Naive thymus-derived CD4-positive, alpha-beta T cell (primary cell): ENCODE results near the gene HPS1. TPM values are rescaled to one million over a fixed set of nuclear protein-coding genes. Genes with fewer than 3 reads are reported as not detected.
A peak's percentile ranks its signal among the peaks of the same experiment; 100 is the strongest.

Experiments
- ATAC-seq: fragments of 150-1000 bp; cut with Tn5 transposase; 2 replicates; pipeline ENCODE4 v1.10.0; 2021; ENCODE audit warnings: mild to moderate bottlenecking, moderate library complexity
- CTCF ChIA-PET: fragments of 350-600 bp; sonication (Branson Sonifier 250); formaldehyde crosslinking; loops from one replicate; lab custom pipeline; 2021; ENCODE audit warnings: antibody characterized with exemption; lab: Charles Lee
- POLR2A ChIA-PET: fragments of 350-600 bp; sonication (Branson Sonifier 250); formaldehyde crosslinking; loops from one replicate; lab custom pipeline; 2021; ENCODE audit warnings: antibody characterized with exemption, inconsistent platforms; lab: Charles Lee
- DNase-seq, 9 donors: peaks; one replicate each; pipeline versions ENCODE4 v3.0.0 to v3.0.0-alpha.2; 2020 to 2022; ENCODE audit warnings: mixed read lengths in 1 of 9
- H3K27ac ChIP-seq: one replicate; pipeline ENCODE4 v1.7.0; 2013; ENCODE audit warnings: mild to moderate bottlenecking, low read depth, low read length, moderate library complexity
- H3K27me3 ChIP-seq, 2 donors: one replicate each; pipeline ENCODE4 v1.7.0; 2013; ENCODE audit warnings: low read length in 2 of 2, mild to moderate bottlenecking in 2 of 2, moderate library complexity in 2 of 2; ENCODE audit not compliant: control insufficient read depth in 2 of 2, insufficient read depth in 2 of 2
- H3K36me3 ChIP-seq, 3 experiments: 1 replicate in 2 of 3; 2 replicates in 1 of 3; pipeline ENCODE4 v1.7.0; 2013; ENCODE audit warnings: low read length in 3 of 3, mild to moderate bottlenecking in 3 of 3, moderate library complexity in 1 of 3; ENCODE audit not compliant: insufficient read depth in 3 of 3, control insufficient read depth in 2 of 3
- H3K4me1 ChIP-seq, 2 donors: one replicate each; pipeline ENCODE4 v1.7.0; 2013; ENCODE audit warnings: low read length in 2 of 2, mild to moderate bottlenecking in 2 of 2, moderate library complexity in 1 of 2; ENCODE audit not compliant: control insufficient read depth in 2 of 2, insufficient read depth in 2 of 2
- H3K4me3 ChIP-seq: 2 replicates; pipeline ENCODE4 v1.7.0; 2013; ENCODE audit warnings: mild to moderate bottlenecking, low read length
- H3K9me3 ChIP-seq, 3 experiments: 1 replicate in 2 of 3; 2 replicates in 1 of 3; pipeline ENCODE4 v1.7.0; 2013; ENCODE audit warnings: low read length in 3 of 3; ENCODE audit not compliant: control insufficient read depth in 2 of 3
- H3K27ac Mint-ChIP-seq, 9 donors: one replicate each; pipeline ENCODE4 v1.8.0; 2020 to 2022; ENCODE audit warnings: mixed read lengths in 9 of 9, mild to moderate bottlenecking in 8 of 9, moderate library complexity in 5 of 9, inconsistent platforms in 2 of 9
- H3K27me3 Mint-ChIP-seq, 5 donors: one replicate each; pipeline ENCODE4 v1.8.0; 2021 to 2022; ENCODE audit warnings: mixed read lengths in 5 of 5, mild to moderate bottlenecking in 1 of 5
- H3K36me3 Mint-ChIP-seq, 5 donors: one replicate each; pipeline ENCODE4 v1.8.0; 2020 to 2022; ENCODE audit warnings: mixed read lengths in 5 of 5, mild to moderate bottlenecking in 3 of 5, inconsistent platforms in 1 of 5
- H3K4me1 Mint-ChIP-seq, 7 donors: one replicate each; pipeline ENCODE4 v1.8.0; 2020 to 2022; ENCODE audit warnings: mixed read lengths in 7 of 7, mild to moderate bottlenecking in 3 of 7, inconsistent platforms in 1 of 7
- H3K4me3 Mint-ChIP-seq, 10 donors: one replicate each; pipeline ENCODE4 v1.8.0; 2020 to 2022; ENCODE audit warnings: mild to moderate bottlenecking in 10 of 10, mixed read lengths in 10 of 10, moderate library complexity in 6 of 10, inconsistent platforms in 2 of 10
- H3K9me3 Mint-ChIP-seq, 11 donors: one replicate each; pipeline ENCODE4 v1.8.0; 2020 to 2022; ENCODE audit warnings: mixed read lengths in 11 of 11, mild to moderate bottlenecking in 4 of 11, inconsistent platforms in 1 of 11, moderate library complexity in 1 of 11
- intact Hi-C, 2 donors: fragments of 100-400 bp; cut with micrococcal nuclease; formaldehyde crosslinking; loops; one replicate each; pipeline ENCODE4 v1.15.1; 2023
- polyA plus RNA-seq, 2 donors: library from polyadenylated mRNA; unstranded; fragments of 300-500 nt; fragmentation: Illumina TruSeq; gene quantifications; one replicate each; pipeline ENCODE4 v1.2.3, GENCODE V29; 2021
- total RNA-seq, 6 experiments: library from RNA in 5 of 6; stranded (reverse) in 5 of 6; gene quantifications; 1 replicate in 5 of 6; 2 replicates in 1 of 6; pipeline ENCODE4 v1.2.3 and lab custom pipeline; 2021 to 2026

HPS1 gene
- total and polyA plus RNA-seq, 7 experiments from 2014 or later = 54.3 to 107 (median 89.5) TPM

GRCh38 chr10:98399784-98400183, 47.0 kb downstream of the HPS1 start:
- no peak for ATAC-seq
- peaks cover 0 to 23% (median 0%) of the 10 kb centered on the region in 3 experiments for H3K36me3 ChIP-seq

GRCh38 chr10:98397089-98397600, 49.6 kb downstream of the HPS1 start:
- intact Hi-C loops = no loop called here
- ChIA-PET POLR2A (no interaction called here), CTCF (no interaction called here)
- Mint-ChIP-seq H3K27ac (no peak overlapping the region), H3K36me3 (peaks cover 1 to 51% (median 27%) of the 10 kb centered on the region in 5 donors), H3K9me3 (peaks cover 0 to 1% (median 0%) of the 10 kb centered on the region in 11 donors), H3K4me1 (peaks cover 2 to 18% (median 8%) of the 10 kb centered on the region in 7 donors), H3K27me3 (no peaks in the 10 kb centered on the region), H3K4me3 (no peak overlapping the region)
- Histone ChIP-seq H3K9me3 (no peaks in the 10 kb centered on the region), H3K4me3 (no peak overlapping the region), H3K36me3 (peaks cover 0 to 32% (median 0%) of the 10 kb centered on the region in 3 experiments), H3K27me3 (no peaks in the 10 kb centered on the region), H3K27ac (no peak overlapping the region), H3K4me1 (peaks cover 0 to 2% of the 10 kb centered on the region in 2 donors)
- DNase-seq (no peak), ATAC-seq (no peak)

More at GRCh38 chr10:98399784-98400183, 47.0 kb downstream of the HPS1 start:
- intact Hi-C loops = no loop called here
- H3K36me3 Mint-ChIP-seq = peaks cover 0 to 52% (median 33%) of the 10 kb centered on the region in 5 donors
- Histone ChIP-seq H3K27me3 (no peaks in the 10 kb centered on the region), H3K4me1 (no peaks in the 10 kb centered on the region), H3K27ac (no peak overlapping the region), H3K9me3 (no peaks in the 10 kb centered on the region), H3K4me3 (no peak overlapping the region)
- H3K27me3 Mint-ChIP-seq = no peaks in the 10 kb centered on the region
- no peak overlapping the region for H3K4me3 Mint-ChIP-seq
- no peaks in the 10 kb centered on the region for H3K9me3 Mint-ChIP-seq
- H3K27ac Mint-ChIP-seq = peak overlapping the region in 2 of 9 donors; percentile 21 to 52
- DNase-seq = no peak
- CTCF ChIA-PET = no interaction called here
- POLR2A ChIA-PET = no interaction called here
- peaks cover 0 to 4% (median 0%) of the 10 kb centered on the region in 7 donors for H3K4me1 Mint-ChIP-seq

- Histone ChIP-seq H3K27ac (no peak overlapping the region), H3K27me3 (no peaks in the 10 kb centered on the region), H3K36me3 (peaks cover 0 to 32% (median 0%) of the 10 kb centered on the region in 3 experiments), H3K4me3 (no peak overlapping the region), H3K4me1 (peaks cover 4 to 10% of the 10 kb centered on the region in 2 donors), H3K9me3 (no peaks in the 10 kb centered on the region)
- no peak for DNase-seq
- Mint-ChIP-seq H3K27ac (no peak overlapping the region), H3K27me3 (no peaks in the 10 kb centered on the region), H3K36me3 (peaks cover 1 to 51% (median 22%) of the 10 kb centered on the region in 5 donors), H3K4me3 (no peak overlapping the region), H3K4me1 (peaks cover 6 to 22% (median 15%) of the 10 kb centered on the region in 7 donors), H3K9me3 (peaks cover 0 to 1% (median 0%) of the 10 kb centered on the region in 11 donors)
- no peak for ATAC-seq
- ChIA-PET POLR2A (no interaction called here), CTCF (no interaction called here)
- intact Hi-C loops = no loop called here
Observed at GRCh38 chr10:98396096-98397063, 50.4 kb downstream of the HPS1 start.

- no peaks in the 10 kb centered on the region for H3K9me3 ChIP-seq
- H3K27ac Mint-ChIP-seq = peak overlapping the region in 1 of 9 donors; percentile 6
- H3K27me3 Mint-ChIP-seq = no peaks in the 10 kb centered on the region
- no peak overlapping the region for H3K4me3 ChIP-seq
- H3K36me3 ChIP-seq = peaks cover 0 to 32% (median 0%) of the 10 kb centered on the region in 3 experiments
- ChIA-PET CTCF (no interaction called here), POLR2A (no interaction called here)
- DNase-seq (no peak), ATAC-seq (no peak)
- H3K27me3 ChIP-seq = no peaks in the 10 kb centered on the region
- peaks cover 1 to 48% (median 16%) of the 10 kb centered on the region in 5 donors for H3K36me3 Mint-ChIP-seq
- intact Hi-C loops = no loop called here
- peaks cover 0 to 1% (median 0%) of the 10 kb centered on the region in 11 donors for H3K9me3 Mint-ChIP-seq
- H3K4me1 Mint-ChIP-seq = peaks cover 16 to 37% (median 29%) of the 10 kb centered on the region in 7 donors
- H3K27ac ChIP-seq = no peak overlapping the region
- no peak overlapping the region for H3K4me3 Mint-ChIP-seq
- peaks cover 15 to 24% of the 10 kb centered on the region in 2 donors for H3K4me1 ChIP-seq
Observed at GRCh38 chr10:98394851-98395440, 51.8 kb downstream of the HPS1 start.

- peaks cover 0 to 1% (median 0%) of the 10 kb centered on the region in 11 donors for H3K9me3 Mint-ChIP-seq
- H3K27ac Mint-ChIP-seq = peak overlapping the region in 1 of 9 donors; percentile 11
- DNase-seq (no peak), ATAC-seq (peak; percentile 72)
- peaks cover 15 to 25% of the 10 kb centered on the region in 2 donors for H3K4me1 ChIP-seq
- H3K27me3 Mint-ChIP-seq = no peaks in the 10 kb centered on the region
- H3K9me3 ChIP-seq = no peaks in the 10 kb centered on the region
- peaks cover 1 to 37% (median 21%) of the 10 kb centered on the region in 5 donors for H3K36me3 Mint-ChIP-seq
- H3K4me3 ChIP-seq = no peak overlapping the region
- CTCF ChIA-PET = no interaction called here
- no peaks in the 10 kb centered on the region for H3K27me3 ChIP-seq
- no peak overlapping the region for H3K27ac ChIP-seq
- peaks cover 17 to 42% (median 34%) of the 10 kb centered on the region in 7 donors for H3K4me1 Mint-ChIP-seq
- H3K36me3 ChIP-seq = peaks cover 0 to 25% (median 0%) of the 10 kb centered on the region in 3 experiments
- peak overlapping the region in 9 of 10 donors; percentile 34 to 86 (median 61) for H3K4me3 Mint-ChIP-seq
- intact Hi-C loops = no loop called here
- POLR2A ChIA-PET = no interaction called here
Observed at GRCh38 chr10:98391578-98391991, 55.1 kb downstream of the HPS1 start.

- Histone ChIP-seq H3K4me1 (peaks cover 15 to 25% of the 10 kb centered on the region in 2 donors), H3K27ac (no peak overlapping the region), H3K27me3 (no peaks in the 10 kb centered on the region), H3K36me3 (peaks cover 0 to 23% (median 0%) of the 10 kb centered on the region in 3 experiments), H3K4me3 (no peak overlapping the region), H3K9me3 (no peaks in the 10 kb centered on the region)
- intact Hi-C loops = no loop called here
- peaks cover 0 to 1% (median 0%) of the 10 kb centered on the region in 11 donors for H3K9me3 Mint-ChIP-seq
- H3K36me3 Mint-ChIP-seq = peaks cover 1 to 37% (median 19%) of the 10 kb centered on the region in 5 donors
- ATAC-seq = peak; percentile 55
- H3K27me3 Mint-ChIP-seq = no peaks in the 10 kb centered on the region
- peak overlapping the region in 9 of 10 donors; percentile 38 to 86 (median 61) for H3K4me3 Mint-ChIP-seq
- DNase-seq = no peak
- ChIA-PET CTCF (no interaction called here), POLR2A (no interaction called here)
- H3K4me1 Mint-ChIP-seq = peaks cover 17 to 42% (median 34%) of the 10 kb centered on the region in 7 donors
- H3K27ac Mint-ChIP-seq = no peak overlapping the region
Observed at GRCh38 chr10:98391065-98391464, 55.7 kb downstream of the HPS1 start.
